Measurements from ENCODE around the gene MXRA8. TPM values are rescaled to one million over a fixed set of nuclear protein-coding genes. Genes with fewer than 3 reads are reported as not detected.
A peak's percentile ranks its signal among the peaks of the same experiment; 100 is the strongest.

MXRA8 gene
- total and polyA plus RNA-seq, 9 of the 15 experiments (the other 6 are each of a cell fraction or from before 2014, with no cell fraction given): 0.66 to 11.3 (median 6.3) TPM

- TF ChIP-seq SIN3B (IDR thresholded peaks at IDR 0.05; ENCODE audit: low read depth) (peak; percentile 98), SMAD2 (IDR thresholded peaks at IDR 0.05; ENCODE audit: low read depth, low read length) (no peak), MAX (CRISPR knock-in tag; IDR thresholded peaks at IDR 0.05) (peak; percentile 95), ARHGAP35 (IDR thresholded peaks at IDR 0.05; ENCODE audit: partially characterized antibody) (no peak), SMARCB1 (IDR thresholded peaks at IDR 0.05; ENCODE audit: insufficient read length, low read depth) (no peak), ZEB2 (IDR thresholded peaks at IDR 0.05) (no peak), HIVEP1 (CRISPR knock-in tag; IDR thresholded peaks at IDR 0.05) (0 out of 2 replicates have a peak, but pooled peaks have one; percentile 4), LEF1 (IDR thresholded peaks at IDR 0.05) (no peak), SUPT5H (IDR thresholded peaks at IDR 0.05) (peak; percentile 98), CHD2 (IDR thresholded peaks at IDR 0.05; ENCODE audit: low read depth, low read length) (peak; percentile 75), RBFOX2 (IDR thresholded peaks at IDR 0.05; ENCODE audit: low read depth, low read length) (peak; percentile 100), NCOR1 (IDR thresholded peaks at IDR 0.05) (peak; percentile 45; the same call in 1 of the 2 replicates), GTF2E2 (tag; IDR thresholded peaks at IDR 0.05) (peak; percentile 98), ZNF778 (CRISPR knock-in tag; IDR thresholded peaks at IDR 0.05) (no peak), BMI1 (IDR thresholded peaks at IDR 0.05; ENCODE audit: low read length) (no peak), TEAD2 (tag; IDR thresholded peaks at IDR 0.05) (no peak), ZNF263 (CRISPR knock-in tag; IDR thresholded peaks at IDR 0.05; ENCODE audit: borderline replicate concordance) (peak; percentile 78), HNRNPUL1 (IDR thresholded peaks at IDR 0.05; ENCODE audit: low read length) (no peak), SIN3A (IDR thresholded peaks at IDR 0.05; ENCODE audit: borderline replicate concordance in 2 of 2, control insufficient read depth in 1 of 2, low read depth in 2 of 2, low read length in 2 of 2) (peak; percentile 82 to 94; a peak in 3 of 4 replicates), ZNF398 (CRISPR knock-in tag; IDR thresholded peaks at IDR 0.05) (no peak), TAF15 (IDR thresholded peaks at IDR 0.05; ENCODE audit: low read depth, low read length) (no peak), GTF2F1 (IDR thresholded peaks at IDR 0.05; ENCODE audit: low read depth, low read length) (peak; percentile 85), ZNF217 (CRISPR knock-in tag; IDR thresholded peaks at IDR 0.05) (no peak), PURB (CRISPR knock-in tag; IDR thresholded peaks at IDR 0.05; ENCODE audit: low read depth) (no peak), NELFE (IDR thresholded peaks at IDR 0.05; ENCODE audit: insufficient read depth, insufficient read length) (no peak), HLTF (IDR thresholded peaks at IDR 0.05) (no peak; the same call in 1 of the 2 replicates), ZNF780A (CRISPR knock-in tag; IDR thresholded peaks at IDR 0.05) (no peak), NONO (IDR thresholded peaks at IDR 0.05; ENCODE audit: low read depth in 2 of 2, low read length in 1 of 2) (peak; percentile 61 to 64; a peak in 3 of 4 replicates), GTF2A2 (tag; IDR thresholded peaks at IDR 0.05) (no peak), PHB2 (IDR thresholded peaks at IDR 0.05; ENCODE audit: low read depth) (no peak), RBM14 (IDR thresholded peaks at IDR 0.05; ENCODE audit: borderline replicate concordance, insufficient read depth, low read depth, low read length) (no peak)
Measured at GRCh38 chr1:1406821-1407635, 48.7 kb upstream of the MXRA8 start, which contains the start of gene MRPL20 (continued).
